Fibroblast of villous mesenchyme (primary cell): Measurements from ENCODE around the gene PIGP. TPM values are rescaled to one million over a fixed set of nuclear protein-coding genes. Genes with fewer than 3 reads are reported as not detected.

Experiments
- DNase-seq: peaks from one replicate; pipeline ENCODE4 v3.0.0-alpha.2; 2010; ENCODE audit warnings: low read depth
- H3K4me3 ChIP-seq: 2 replicates; pipeline ENCODE4 v1.5.1; 2011; ENCODE audit warnings: low read depth, mild to moderate bottlenecking, low read length
- total RNA-seq: library from RNA; depleted of rRNA; stranded (reverse); fragments of >200 nt; gene quantifications from 2 replicates; pipeline ENCODE4 v1.2.3, GENCODE V29; 2012
- TF ChIP-seq, protein P1 (sequence below): IDR thresholded peaks from 2 replicates; pipeline ENCODE4 v1.5.1; 2012; ENCODE audit warnings: low read depth, mild to moderate bottlenecking, low read length; ENCODE audit not compliant: insufficient read depth

Gene PIGP
- total RNA-seq, 1 donor = 11.2 TPM

DNA sequence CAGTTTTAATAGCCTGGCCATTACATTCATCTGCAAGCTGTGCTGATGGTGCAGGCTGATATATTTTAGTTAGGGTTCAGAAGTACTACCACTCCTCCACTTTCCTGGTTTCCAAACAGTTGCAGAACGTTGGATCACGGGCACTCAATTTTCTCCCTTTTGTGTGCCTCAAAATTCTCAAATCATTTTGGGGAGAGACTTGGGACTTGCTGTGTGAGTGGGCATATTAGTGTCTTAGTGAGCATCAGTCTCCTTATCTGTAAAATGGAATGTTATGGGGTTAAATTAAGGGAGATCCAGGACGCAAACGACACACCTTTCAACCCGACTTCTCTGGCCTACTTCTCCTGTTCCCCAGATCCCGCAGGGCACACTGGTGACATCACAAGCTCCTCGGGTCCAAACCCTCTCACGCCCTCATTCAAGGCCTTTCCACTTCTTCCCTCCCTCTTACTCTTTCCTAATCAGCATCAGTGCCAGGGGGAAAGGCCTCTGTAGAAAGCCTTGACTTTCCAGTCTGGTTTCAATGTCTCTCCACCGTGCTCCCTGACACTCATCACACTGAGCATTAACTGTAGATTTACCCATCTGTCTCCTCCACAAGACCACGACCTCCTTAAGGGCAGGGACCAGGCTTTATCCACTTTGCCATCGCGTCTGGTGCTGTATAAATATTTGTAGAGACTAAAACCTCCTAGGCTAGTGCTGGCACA is 1.2 kb downstream of the PIGP start:
- peak overlapping the region; percentile 62 for H3K4me3 ChIP-seq
- DNase-seq = peak; percentile 89
- TF ChIP-seq, protein P1, sequence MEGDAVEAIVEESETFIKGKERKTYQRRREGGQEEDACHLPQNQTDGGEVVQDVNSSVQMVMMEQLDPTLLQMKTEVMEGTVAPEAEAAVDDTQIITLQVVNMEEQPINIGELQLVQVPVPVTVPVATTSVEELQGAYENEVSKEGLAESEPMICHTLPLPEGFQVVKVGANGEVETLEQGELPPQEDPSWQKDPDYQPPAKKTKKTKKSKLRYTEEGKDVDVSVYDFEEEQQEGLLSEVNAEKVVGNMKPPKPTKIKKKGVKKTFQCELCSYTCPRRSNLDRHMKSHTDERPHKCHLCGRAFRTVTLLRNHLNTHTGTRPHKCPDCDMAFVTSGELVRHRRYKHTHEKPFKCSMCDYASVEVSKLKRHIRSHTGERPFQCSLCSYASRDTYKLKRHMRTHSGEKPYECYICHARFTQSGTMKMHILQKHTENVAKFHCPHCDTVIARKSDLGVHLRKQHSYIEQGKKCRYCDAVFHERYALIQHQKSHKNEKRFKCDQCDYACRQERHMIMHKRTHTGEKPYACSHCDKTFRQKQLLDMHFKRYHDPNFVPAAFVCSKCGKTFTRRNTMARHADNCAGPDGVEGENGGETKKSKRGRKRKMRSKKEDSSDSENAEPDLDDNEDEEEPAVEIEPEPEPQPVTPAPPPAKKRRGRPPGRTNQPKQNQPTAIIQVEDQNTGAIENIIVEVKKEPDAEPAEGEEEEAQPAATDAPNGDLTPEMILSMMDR = no peak

- DNase-seq = no peak
- no peak overlapping the region for H3K4me3 ChIP-seq
- TF ChIP-seq, protein P1 = no peak
Measured at GRCh38 chr21:37065561-37066177, 7.2 kb downstream of the PIGP start.

DNA sequence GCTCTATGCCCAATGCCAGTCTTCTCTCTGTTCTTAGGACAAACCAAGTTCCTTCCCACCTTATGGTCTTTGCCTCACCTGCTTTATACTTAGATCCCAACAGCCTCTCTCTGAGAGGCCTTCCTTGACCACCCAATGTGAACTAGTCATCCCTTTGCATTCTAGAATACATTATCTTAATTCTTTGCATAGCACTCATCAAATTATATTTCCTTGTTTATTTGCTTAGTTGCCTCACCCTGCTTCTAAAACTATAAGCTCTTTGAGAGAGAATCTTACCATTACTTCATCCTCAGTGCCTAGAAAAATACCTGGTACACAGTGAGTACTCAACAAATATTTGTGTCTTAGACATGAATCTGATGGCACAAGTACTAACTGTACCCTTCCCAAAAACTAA is 8.0 kb downstream of the PIGP start:
- TF ChIP-seq, protein P1 = no peak
- H3K4me3 ChIP-seq = no peak overlapping the region
- DNase-seq = no peak

- TF ChIP-seq, protein P1 = no peak
- no peak for DNase-seq
- H3K4me3 ChIP-seq = no peak overlapping the region
Measured at GRCh38 chr21:37063433-37063832, 9.4 kb downstream of the PIGP start.

- no peak overlapping the region for H3K4me3 ChIP-seq
- DNase-seq = no peak
- TF ChIP-seq, protein P1 = no peak
Measured at GRCh38 chr21:37062593-37062935, 10.3 kb downstream of the PIGP start.

DNA sequence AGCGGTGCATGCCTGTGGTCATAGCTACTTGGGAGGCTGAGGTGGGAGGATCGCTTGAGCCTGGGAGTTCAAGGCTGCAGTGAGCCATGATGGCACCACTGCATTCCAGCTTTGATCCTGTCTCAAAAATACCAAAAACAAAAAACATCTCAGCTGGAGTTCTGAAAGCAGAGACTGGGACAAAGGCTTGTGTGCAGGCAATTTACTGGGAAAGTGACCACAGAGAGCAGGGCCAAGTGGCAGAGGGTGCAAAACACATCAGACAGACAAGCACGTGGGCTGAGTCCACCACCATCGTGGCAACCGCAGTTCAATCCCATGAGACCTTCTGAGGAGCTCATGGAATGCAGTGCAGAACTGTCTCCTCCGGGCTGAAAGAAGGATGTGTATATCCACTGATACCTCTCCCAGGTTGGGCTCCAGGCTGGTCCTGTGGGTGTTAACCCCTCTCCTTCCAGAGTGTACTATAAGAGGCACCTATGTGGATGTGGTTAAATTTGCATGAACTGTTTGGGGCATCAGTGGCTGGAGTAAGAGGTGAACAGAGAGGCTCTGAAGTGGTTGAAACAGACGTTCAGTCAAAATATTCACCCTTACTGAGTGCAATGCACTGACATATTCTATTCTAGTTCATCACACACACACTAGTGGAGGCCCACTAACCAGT is 10.8 kb downstream of the PIGP start:
- peak; percentile 37 for DNase-seq
- no peak overlapping the region for H3K4me3 ChIP-seq
- TF ChIP-seq, protein P1 = no peak
